Measurements from ENCODE around the gene ZNF675. TPM values are rescaled to one million over a fixed set of nuclear protein-coding genes. Genes with fewer than 3 reads are reported as not detected.
"Not testable (repeated sequence)": the region's sequence is repeated elsewhere in the genome, so short reads cannot be mapped to it uniquely, and the experiment has no call there.

Gene ZNF675
- total RNA-seq, 1 donor from 2014 or later: 3.3 TPM

- Histone ChIP-seq H3K9me3 (replicated peaks) (no peaks in the 10 kb centered on the region), H3K4me1 (no peaks in the 10 kb centered on the region), H3K27me3 (ENCODE audit: low read depth) (no peaks in the 10 kb centered on the region), H3K27ac (replicated peaks) (no peak overlapping the region), H3K36me3 (no peaks in the 10 kb centered on the region), H3K4me3 (no peak overlapping the region)
- no peak for DNase-seq
- intact Hi-C loops (cut with micrococcal nuclease): no loop called here
- TF ChIP-seq CTCF (IDR thresholded peaks at IDR 0.05; ENCODE audit: borderline replicate concordance): no peak
Measured at GRCh38 chr19:23706657-23707056, 19.6 kb upstream of the ZNF675 start.

- Histone ChIP-seq H3K4me1 (no peaks in the 10 kb centered on the region), H3K9me3 (replicated peaks) (peaks cover 5% of the 10 kb centered on the region), H3K4me3 (no peak overlapping the region), H3K27me3 (ENCODE audit: low read depth) (no peaks in the 10 kb centered on the region), H3K27ac (replicated peaks) (no peak overlapping the region), H3K36me3 (no peaks in the 10 kb centered on the region)
- intact Hi-C loops (cut with micrococcal nuclease): no loop called here
- DNase-seq: no peak
- no peak for TF ChIP-seq CTCF (IDR thresholded peaks at IDR 0.05; ENCODE audit: borderline replicate concordance)
Measured at GRCh38 chr19:23699521-23699860, 12.5 kb upstream of the ZNF675 start.

- no peak for TF ChIP-seq CTCF (IDR thresholded peaks at IDR 0.05; ENCODE audit: borderline replicate concordance)
Measured at GRCh38 chr19:23698711-23699520, 11.9 kb upstream of the ZNF675 start.

GRCh38 chr19:23692937-23693336 lies 5.9 kb upstream of the ZNF675 start:
- H3K4me1 ChIP-seq; intact Hi-C loops (cut with micrococcal nuclease); DNase-seq; H3K4me3 ChIP-seq; H3K27me3 ChIP-seq (ENCODE audit: low read depth); H3K27ac ChIP-seq (replicated peaks); H3K9me3 ChIP-seq (replicated peaks); H3K36me3 ChIP-seq: not testable (repeated sequence)

More at GRCh38 chr19:23698711-23699520, 11.9 kb upstream of the ZNF675 start:
- DNase-seq: no peak
- no peak overlapping the region for H3K27ac ChIP-seq (replicated peaks)
- no peaks in the 10 kb centered on the region for H3K4me1 ChIP-seq
- H3K4me3 ChIP-seq: no peak overlapping the region
- H3K36me3 ChIP-seq: no peaks in the 10 kb centered on the region
- H3K27me3 ChIP-seq (ENCODE audit: low read depth): no peaks in the 10 kb centered on the region
- intact Hi-C loops (cut with micrococcal nuclease): no loop called here
- H3K9me3 ChIP-seq (replicated peaks): peaks cover 7% of the 10 kb centered on the region

GRCh38 chr19:23673132-23673531 lies 13.9 kb downstream of the ZNF675 start:
- Histone ChIP-seq H3K4me1 (no peaks in the 10 kb centered on the region), H3K4me3 (no peak overlapping the region), H3K27me3 (ENCODE audit: low read depth) (no peaks in the 10 kb centered on the region), H3K27ac (replicated peaks) (no peak overlapping the region), H3K9me3 (replicated peaks) (no peaks in the 10 kb centered on the region), H3K36me3 (no peaks in the 10 kb centered on the region)
- no peak for DNase-seq
- TF ChIP-seq CTCF (IDR thresholded peaks at IDR 0.05; ENCODE audit: borderline replicate concordance): no peak
- intact Hi-C loops (cut with micrococcal nuclease): no loop called here

- DNase-seq; H3K27ac ChIP-seq (replicated peaks); intact Hi-C loops (cut with micrococcal nuclease); H3K4me3 ChIP-seq; H3K4me1 ChIP-seq; H3K9me3 ChIP-seq (replicated peaks); H3K27me3 ChIP-seq (ENCODE audit: low read depth): not testable (repeated sequence)
- peaks cover 15% of the 10 kb centered on the region for H3K36me3 ChIP-seq
Measured at GRCh38 chr19:23668606-23669005, 18.4 kb downstream of the ZNF675 start.

Measured in left ventricle myocardium inferior (tissue), 1 donor.